HG03520 (cell line): ENCODE data around the gene PRKN.
"Not testable (repeated sequence)": the region's sequence is repeated elsewhere in the genome, so short reads cannot be mapped to it uniquely, and the experiment has no call there.

Experiments used
- ATAC-seq: cut with Tn5 transposase; IDR thresholded peaks from one replicate; pipeline ENCODE4 v1.9.1; 2021; ENCODE audit warnings: mild to moderate bottlenecking, moderate library complexity; ENCODE audit not compliant: unreplicated experiment

PRKN gene

DNA sequence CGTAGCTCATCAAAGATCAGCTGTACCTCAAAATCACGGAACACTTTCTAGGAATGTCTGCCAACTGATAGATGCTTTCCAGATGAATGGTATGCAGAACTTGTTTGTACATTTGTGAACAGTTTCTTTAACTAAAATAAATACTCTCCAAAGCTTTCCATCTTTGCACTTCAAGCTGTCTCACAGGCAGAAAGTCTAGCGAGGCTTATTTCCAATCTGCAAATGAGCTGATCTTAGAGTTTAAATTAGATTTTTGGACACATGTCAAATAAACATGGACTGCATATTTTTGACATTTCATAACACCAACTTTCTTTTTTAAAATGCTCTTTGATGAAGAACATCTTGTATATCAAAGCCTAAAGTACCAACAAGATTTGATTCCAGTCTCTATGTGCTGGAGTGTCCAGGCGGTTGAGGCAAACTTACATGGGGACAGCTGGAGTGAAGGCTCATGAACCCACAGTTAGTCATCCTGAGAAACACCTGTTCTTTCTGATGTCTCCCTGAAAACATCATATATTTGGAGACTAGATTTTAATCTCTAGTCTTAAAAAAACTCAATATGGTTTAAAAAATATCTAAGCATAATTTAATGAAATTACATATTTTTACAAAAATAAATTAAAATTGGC is 1185.1 kb downstream of the PRKN start:
- ATAC-seq = no peak

DNA sequence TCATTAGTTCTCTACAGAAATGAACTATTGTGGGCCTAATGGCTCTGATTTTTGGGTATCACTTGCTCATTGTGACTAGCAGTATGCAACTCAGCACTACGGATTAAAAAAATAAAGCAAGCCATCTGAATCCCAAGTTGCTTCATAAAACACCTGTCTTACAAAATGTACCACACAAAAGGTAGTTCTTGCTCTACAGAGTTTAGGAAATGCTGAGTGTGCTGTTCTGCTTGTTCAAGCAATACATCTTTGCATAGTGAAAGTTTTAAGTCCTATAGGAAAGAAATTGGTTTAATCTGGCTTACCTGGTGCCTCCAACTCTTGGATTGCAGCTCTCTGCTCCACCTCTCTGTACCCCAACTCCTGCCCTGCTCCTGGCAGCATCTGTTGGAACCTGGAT is 1187.0 kb downstream of the PRKN start:
- no peak for ATAC-seq

DNA sequence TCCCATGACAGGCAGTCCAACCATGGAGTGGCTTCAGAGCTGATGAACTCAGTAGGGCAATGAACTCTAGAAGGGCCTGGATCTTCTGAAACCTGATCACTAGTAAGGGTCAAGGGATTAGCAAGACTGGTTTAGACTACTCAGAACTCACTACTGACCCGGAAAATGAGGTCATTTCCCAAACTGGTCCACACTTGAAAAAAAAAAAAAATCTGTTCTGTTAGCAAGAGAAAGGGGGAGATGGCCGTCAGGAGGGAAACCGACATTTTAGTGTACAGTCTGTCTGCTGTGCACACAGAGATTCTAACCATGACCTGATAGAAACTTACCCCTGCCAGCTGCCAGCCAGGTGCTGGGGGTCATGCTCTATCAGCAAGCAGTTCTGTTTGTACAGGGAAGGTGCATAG is 1191.3 kb downstream of the PRKN start:
- peak; percentile 61 for ATAC-seq

DNA sequence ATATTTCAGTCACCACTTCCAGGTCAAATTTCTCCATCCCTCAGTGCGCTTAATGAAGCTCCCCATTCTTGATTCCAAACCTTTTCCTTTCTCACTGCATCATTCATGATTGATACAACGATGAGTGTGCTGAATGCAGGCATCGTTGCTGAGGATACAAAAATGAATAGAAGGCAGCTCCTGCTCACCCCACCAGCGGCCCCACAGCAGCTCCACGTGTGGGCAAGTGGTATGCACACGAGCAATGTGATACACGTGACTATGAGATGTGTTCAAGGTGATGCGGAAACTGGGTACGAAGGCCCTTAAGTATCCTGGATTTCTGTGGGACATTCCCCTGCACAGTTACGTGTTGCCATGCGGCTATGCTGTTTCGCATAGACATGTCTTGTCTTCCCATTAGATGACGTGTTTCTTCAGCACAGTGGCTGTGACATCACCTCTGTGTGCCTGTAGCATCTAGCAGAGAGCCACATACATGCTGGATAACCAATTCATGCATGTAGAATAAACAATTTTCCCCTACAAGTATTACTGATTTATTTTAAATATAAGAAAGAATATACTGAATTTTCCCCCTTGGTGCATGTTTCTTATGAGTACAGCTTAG is 1193.2 kb downstream of the PRKN start:
- ATAC-seq = no peak

DNA sequence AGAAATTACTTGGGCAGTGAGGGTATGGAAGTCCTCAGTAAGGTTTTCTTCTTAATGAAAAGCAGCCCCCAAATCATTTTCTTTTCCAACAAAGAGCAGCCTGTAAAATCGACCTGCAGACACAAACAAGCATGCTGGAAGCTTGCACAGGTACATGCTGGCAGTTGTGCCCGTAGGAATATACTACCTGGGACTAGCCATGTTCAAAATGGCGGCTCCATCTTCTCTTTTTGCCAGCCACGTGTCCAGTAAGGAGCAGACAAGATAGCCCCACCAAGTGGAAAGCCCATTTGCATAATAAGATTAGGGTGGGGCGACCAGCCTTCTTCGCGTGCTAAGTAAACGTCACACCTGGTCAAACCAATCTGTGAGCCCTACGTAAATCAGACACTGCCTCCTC is 1194.3 kb downstream of the PRKN start:
- ATAC-seq = no peak

DNA sequence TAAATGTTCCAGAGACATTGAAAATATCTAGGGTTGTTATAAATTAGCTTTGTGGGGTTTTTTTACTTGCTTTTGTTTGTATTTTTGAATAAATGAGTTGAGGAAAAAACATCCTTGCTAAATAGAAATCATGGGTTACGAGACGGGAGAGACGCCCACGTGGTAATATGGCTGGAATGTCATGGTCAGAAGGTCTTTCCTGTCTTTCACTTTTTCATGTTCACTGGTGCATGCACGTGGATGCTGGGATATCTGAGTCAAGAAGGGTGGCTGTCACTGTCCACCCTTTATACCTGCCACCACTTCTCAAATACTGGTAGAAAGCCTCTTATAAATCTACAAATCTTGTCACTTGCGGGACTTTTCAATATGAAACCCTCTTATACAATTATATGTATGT is 1195.0 kb downstream of the PRKN start:
- no peak for ATAC-seq

DNA sequence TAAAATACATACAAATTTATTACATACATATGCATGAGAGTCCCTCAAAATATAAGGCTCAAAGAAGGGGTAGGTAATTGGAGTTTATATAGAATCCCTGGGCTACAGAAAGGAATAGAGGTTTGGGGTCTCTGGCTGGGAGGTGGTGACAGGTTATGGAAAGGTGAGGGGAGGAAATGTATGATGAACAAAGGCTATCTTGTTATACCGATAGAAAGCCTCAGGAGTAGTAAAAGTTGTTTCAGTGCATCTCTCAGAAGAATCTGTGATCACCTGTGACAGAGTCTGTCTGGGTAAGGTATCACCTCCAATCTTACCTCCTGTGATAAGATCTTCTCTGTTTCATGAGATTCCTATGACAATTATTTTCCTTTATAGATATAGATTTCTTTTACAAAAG is 1200.8 kb downstream of the PRKN start:
- no peak for ATAC-seq

DNA sequence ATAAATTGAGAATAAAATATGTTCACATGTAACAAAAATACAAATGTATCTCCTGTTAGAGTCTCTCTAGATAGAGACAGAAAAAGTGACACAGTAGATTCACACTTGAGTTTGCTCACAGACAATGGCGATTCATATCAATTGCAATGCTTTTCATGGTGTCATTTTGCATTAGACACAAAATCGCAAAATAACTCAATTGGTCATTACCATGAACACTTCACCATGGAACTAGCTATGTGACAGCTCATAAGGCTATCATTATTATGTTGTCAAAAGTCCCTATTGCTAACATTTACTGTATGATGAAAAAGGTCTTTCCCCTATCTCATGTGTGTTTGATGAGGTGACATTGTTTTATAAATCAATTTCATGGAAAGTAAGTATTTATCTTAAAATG is 1204.2 kb downstream of the PRKN start:
- ATAC-seq = no peak

DNA sequence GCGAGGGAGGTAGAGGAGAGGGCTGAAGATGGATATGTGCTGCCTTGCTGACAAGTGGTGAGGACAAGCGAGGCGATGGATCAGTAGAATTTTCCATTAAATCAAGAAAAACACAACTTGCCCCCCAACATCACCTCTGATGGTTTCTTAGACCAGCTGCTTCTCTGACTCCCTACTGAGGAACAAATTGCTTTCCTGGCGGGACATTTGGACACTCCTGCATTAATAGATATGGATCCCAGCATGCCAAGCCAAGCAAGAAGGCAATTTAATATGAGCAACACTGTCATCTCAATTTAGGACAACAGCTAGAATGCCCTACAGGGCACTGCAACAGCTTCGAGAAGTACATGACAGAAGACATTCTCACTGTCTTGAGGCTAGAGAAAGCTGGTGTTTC is 1205.3 kb downstream of the PRKN start:
- no peak for ATAC-seq

DNA sequence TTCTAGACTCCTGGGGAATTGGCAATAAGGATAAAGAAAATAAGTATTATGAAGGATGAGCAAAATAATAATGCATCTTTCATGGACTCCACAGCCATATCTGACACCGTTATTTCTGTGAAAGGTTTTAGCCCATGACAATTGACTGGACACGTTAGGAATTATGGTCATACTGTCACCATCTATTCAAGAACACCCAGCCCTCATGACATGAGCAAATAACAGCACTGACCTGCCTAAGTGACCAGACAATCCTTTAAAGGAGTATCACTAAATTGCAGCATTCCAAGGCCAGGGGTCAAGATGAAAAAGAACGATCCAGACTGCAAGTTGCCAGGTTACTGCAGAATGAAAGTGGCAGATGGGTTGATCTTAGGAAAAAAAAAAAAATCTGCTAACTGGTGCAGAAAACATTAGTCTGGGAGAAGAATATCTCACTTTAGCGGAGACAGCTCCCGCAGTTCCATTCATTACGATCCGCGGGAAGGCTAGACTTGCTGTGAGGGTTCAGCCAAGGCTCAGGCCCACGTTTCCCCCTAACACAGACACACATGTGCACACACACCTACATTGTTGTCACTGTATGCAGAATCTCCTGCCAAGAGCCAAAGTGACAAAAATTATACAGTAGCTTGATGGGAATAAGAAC is 1216.0 kb downstream of the PRKN start:
- ATAC-seq = no peak

DNA sequence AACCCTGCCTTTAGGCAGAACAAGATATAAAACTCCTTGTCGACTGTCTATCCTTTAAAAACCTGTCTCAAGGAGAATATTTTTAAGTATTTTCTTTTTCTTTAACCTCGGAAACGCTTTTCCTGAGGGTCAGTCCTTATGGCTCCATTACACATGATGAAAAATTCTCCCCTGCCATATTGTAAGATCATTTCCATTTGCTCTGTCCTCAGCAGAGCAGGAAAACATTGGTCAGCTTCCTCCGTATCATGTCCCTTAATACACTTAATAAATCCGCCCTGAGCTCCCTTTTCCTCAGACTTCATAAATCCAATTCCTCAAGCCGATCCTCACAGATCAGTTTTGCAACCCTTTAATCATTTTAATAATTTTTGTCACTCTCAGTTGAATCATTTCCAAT is 1219.2 kb downstream of the PRKN start:
- no peak for ATAC-seq

DNA sequence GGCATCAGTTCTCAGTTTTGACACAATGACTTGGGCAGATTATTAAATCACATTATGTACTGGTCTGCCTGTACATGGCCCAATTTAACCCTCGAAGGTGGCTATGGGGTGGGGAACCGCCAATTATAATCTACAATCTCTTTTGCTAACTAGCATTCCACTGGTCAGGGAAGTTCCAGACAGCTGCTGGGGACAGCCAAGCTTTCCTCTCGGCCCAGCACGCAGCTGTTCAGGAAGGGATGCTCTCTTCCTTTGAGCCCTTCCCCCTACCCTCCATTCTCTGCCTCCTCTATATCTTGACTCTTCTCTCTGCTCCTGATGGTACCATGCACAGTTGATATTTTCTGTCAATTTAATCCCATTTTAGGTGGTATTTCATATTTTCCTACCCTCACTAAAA is 1220.2 kb downstream of the PRKN start:
- no peak for ATAC-seq

DNA sequence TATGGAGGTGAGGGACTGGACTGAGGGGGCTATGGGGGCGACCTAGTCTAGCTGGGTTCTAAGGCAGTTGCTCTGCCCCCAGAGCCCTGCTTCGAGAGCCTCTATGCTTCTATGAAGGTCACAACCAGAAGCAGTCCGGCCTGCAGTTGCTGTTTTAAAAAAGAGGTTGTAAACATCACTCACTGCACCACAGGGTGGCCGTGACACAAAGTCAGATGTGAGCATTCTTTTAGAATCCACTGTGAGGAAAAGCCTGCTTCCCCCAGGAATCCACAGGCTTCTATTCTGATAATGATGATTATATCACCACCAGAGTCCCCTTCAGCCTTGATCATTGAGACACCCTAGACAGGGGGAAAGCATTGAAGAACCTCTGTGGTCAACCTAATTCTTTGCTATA is 1224.0 kb downstream of the PRKN start:
- ATAC-seq = no peak

DNA sequence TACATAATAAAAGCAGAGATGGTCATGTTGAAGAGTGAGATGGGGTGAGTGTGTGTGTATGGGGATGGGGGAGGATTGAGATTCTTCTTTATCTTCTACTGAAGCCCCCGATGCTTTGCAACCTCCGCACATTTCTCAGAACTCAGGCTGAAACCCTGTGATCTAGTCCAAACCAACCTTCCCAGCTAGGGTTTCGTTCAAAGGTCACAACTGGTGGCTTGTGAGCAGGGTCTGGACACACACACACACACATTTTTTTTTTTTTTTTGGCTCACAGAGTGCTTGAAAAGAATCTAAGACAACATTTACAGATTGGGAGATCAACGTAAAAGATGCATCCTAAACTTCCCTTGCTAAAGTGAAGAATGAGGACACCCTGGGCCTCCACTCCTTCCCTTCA is 1228.7 kb downstream of the PRKN start:
- no peak for ATAC-seq

DNA sequence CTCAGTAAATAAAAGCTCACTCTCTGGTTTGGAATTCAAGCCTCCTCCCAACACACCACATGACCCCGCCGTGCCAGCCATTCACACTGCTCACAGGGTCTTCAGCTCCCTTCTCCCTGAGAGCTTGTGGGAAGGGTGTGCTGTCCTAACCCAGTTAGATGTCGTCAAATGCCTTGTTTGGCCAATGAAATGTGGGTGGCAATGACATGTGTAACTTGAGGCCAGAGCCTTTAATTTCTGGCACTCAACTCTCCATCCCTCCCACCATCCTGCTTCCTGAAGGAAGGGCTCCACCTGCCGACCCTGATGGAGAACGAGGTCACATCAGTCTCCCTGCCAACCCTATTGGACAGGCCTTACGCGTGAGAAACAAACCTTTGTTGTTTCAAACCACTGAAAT is 1229.2 kb downstream of the PRKN start:
- ATAC-seq = no peak

DNA sequence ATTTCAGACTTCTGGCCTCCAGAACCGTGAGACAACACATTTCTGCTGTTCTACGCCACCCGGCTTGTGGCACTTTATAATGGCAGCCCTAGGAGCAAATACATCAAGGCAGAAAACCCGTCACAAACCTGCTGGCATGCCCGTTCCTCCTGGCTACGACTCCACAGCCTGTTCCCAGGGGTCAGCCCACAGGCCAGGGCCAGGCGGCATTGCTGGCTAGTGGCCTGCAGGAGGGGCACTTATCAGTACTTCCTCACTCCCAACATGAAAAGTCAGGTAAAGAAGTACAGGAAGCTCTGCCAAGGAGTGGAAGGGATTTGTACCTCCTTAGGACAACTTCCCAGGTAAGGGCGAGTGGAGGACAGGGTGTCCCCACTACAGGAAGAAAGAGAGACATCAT is 1230.6 kb downstream of the PRKN start:
- ATAC-seq = no peak

DNA sequence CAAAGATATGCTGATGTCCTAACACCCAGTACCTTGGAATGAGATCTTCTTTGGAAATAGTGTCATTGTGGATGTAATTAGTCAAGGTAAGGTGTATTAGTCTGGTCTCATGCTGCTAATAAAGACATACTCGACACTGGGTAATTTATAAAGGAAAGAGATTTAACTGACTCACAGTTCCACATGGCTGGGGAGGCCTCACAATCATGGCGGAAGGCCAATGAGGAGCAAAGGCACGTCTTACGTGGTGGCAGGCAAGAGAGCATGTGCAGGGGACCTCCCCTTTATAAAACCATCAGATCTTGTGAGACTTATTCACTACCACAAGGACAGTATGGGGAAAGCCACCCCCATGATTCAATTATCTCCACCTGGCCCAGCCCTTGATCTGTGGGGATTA is 1231.3 kb downstream of the PRKN start:
- not testable (repeated sequence) for ATAC-seq

DNA sequence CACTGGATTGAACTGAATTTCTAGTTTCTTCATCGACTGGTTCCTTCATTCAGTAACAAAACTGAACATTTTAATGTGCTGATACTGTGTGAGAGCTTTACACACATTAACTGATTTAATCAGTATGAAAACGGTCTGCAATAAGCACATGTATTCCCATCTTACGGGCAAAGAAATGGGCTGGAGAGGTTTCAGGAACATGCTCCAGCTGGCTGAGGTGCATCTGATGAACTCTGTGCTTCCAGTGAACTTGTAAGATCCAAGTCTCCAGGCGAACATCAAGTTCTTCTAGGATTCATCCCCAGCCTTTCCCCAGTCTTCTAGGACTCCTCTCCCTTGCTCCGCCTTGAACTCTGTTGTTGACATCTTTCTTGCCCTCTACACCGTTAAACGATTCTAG is 1233.0 kb downstream of the PRKN start:
- ATAC-seq = no peak

DNA sequence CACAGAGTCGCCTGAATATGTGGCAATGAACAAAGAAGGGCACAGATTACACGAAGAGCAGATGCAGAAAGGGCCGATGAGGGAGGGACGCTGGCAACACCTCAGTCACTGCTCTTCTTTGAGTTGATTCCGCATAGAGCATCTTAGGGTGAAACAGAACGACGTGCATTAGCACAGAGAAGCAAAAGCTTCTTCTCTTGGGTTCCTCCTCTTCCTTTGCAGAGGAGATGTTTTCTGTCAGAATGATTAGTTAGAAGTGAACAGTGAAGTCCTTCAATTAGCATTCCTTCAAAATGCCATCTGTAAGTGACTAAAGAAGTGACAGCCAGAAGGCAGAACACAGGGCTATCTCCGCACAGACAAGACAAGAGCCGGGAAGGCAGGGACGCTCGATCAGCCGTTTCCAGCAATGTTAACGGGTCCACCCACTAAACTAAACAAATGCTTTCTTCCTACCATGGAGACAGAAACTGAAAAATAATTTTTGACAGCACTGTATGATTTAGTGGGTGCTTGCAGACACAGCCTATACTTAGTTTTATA is 1233.9 kb downstream of the PRKN start:
- no peak for ATAC-seq

DNA sequence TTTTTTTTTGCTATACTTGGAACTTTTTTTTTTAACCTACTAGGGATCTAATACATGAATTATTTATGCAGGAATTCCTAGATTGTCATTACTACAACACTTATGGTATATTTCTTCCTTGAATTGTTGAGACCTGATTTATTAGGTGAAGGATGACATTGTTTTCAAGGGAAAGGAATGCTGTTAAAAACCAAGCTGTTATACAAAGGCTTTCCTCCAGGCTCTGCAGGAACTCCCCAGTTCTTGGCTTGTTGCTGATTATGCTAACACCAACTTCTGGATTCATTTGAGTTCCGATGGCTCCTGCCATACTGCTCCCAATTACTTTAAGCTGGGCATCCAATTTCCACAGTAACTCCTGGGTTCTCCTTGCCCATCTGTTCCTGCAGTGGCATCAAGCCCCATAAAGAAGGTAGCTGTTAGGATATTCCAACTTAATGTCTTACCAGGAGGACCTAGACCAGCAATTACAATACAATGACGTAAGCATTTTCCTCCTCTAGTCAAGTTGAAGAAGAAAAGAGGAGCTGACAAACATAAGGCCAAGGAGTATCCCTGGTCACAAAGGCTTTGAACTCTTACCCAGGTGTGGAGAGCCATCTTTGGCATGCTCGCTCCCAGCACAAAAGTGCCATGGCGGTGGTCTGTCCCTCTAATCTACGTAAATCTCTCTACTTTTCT is 1237.8 kb downstream of the PRKN start:
- ATAC-seq = no peak

DNA sequence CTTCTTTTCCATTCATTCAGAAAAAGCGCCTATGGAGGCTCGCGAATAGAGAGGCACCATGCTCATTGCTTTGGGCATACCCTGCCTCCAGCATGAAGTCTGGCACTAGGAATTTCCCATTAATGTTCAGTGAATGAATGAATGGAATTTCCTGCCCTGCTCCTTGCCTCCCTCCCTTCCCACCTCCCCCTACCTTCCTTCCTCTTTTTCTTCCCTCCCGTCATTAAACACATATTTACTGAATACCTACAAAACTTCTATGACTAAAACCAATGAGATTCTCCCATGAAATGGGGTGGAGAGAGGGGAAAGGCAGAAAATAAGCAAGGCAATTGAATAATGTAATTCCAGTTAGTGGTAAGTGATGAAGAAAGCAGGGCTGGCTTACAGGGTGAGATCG is 1239.9 kb downstream of the PRKN start:
- no peak for ATAC-seq

DNA sequence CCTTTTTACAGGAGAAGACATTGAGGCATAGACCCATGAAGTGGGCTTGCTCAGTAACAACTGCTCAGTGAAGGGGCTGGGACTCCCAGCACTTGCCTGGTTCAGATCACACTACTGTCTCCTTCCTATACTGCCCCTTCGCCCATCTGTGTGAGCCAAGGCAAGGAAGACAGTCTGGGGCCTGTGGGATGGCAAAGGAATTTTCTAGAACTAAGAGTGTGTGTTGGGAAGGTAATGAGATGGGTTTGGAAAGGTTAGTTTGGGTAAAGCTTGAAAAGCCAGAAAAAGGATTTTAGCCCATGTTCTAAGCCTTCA is 1240.4 kb downstream of the PRKN start:
- ATAC-seq = no peak
